Measurements from ENCODE around the gene SLC25A38. TPM values are rescaled to one million over a fixed set of nuclear protein-coding genes. Genes with fewer than 3 reads are reported as not detected.

The SLC25A38 gene
- total and polyA plus RNA-seq, 9 of the 15 experiments (the other 6 are each of a cell fraction or from before 2014, with no cell fraction given): 13.5 to 51.1 (median 30.6) TPM

DNA sequence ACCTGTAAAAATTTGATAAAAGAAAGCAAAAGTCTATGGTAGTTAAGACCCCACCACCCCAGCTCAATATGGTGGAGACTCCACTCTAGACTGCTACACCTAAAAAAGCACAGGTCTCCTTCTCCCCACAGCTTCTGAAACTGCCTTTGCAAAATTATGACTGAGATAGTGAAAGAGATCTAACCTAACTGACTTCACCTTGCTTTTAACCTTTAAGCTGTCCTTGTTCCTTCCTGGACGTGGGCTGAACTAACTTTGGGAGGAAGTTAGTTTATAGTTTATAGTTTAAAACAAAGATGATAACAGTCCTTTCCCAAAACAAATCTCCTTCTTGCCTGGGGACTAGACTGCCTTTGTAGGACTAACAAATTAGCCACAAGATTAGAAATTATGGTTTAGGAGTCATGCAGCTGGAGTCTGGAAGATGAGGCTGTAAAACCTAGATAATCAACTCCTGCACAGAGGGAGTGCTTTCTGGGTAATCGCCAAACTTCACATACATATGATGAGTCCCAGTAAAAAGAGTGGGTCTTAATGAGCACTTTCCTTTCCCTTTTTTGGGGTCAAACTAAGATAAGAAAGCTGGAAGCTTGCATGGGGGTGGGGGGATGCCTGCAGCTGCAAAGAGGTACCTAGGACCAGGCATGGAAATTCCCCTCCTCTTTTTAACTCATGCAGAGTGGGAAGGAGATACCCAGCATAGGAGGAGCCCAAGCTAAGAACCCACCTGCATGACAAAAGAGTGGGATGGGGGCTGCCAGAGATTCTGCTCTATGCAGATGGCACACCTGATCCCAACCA, 36.2 kb upstream of the SLC25A38 start (continued):
- peak in 1 of 2 experiments; percentile 45; a peak in 2 of 4 replicates for TF ChIP-seq MAZ (CRISPR knock-in tag; conservative IDR thresholded peaks at IDR 0.05 in 1 of 2, IDR thresholded peaks at IDR 0.05 in 1 of 2)
- no peak for TF ChIP-seq SNRNP70 (optimal IDR thresholded peaks at IDR 0.05; ENCODE audit: low read depth, low read length)
- TF ChIP-seq KLF1 (tag; IDR thresholded peaks at IDR 0.05): no peak
- TF ChIP-seq SETDB1 (IDR thresholded peaks at IDR 0.05; ENCODE audit: low read length): no peak
- no peak for TF ChIP-seq MYBL2 (IDR thresholded peaks at IDR 0.05; ENCODE audit: low read depth)
- no peak for TF ChIP-seq MYBL2 (CRISPR knock-in tag; IDR thresholded peaks at IDR 0.05; ENCODE audit: borderline replicate concordance)
- TF ChIP-seq PTRF (tag; IDR thresholded peaks at IDR 0.05): no peak
- peak; percentile 87 for TF ChIP-seq CBFA2T2 (conservative IDR thresholded peaks at IDR 0.05)
- TF ChIP-seq SFPQ (IDR thresholded peaks at IDR 0.05; ENCODE audit: low read depth, low read length): no peak
- no peak for TF ChIP-seq ZNF311 (CRISPR knock-in tag; IDR thresholded peaks at IDR 0.05)
- peak; percentile 36 for TF ChIP-seq CXXC5 (CRISPR knock-in tag; IDR thresholded peaks at IDR 0.05)
- no peak for TF ChIP-seq C11orf30 (IDR thresholded peaks at IDR 0.05; ENCODE audit: low read depth)
- no peak for TF ChIP-seq ZNF263 (CRISPR knock-in tag; IDR thresholded peaks at IDR 0.05; ENCODE audit: borderline replicate concordance)
- TF ChIP-seq SOX6 (IDR thresholded peaks at IDR 0.05): peak; percentile 49; the same call in 1 of the 2 replicates
- peak; percentile 99 for TF ChIP-seq HMBOX1 (IDR thresholded peaks at IDR 0.05)
- TF ChIP-seq ZBTB40 (IDR thresholded peaks at IDR 0.05): no peak
- TF ChIP-seq ZBTB40 (CRISPR knock-in tag; IDR thresholded peaks at IDR 0.05): no peak

Data from K562 (cell line).